Tongue (tissue), 2 donors: ENCODE data around the gene REEP3. TPM values are rescaled to one million over a fixed set of nuclear protein-coding genes. Genes with fewer than 3 reads are reported as not detected.
"Not testable (repeated sequence)": the region's sequence is repeated elsewhere in the genome, so short reads cannot be mapped to it uniquely, and the experiment has no call there.

Experiments
- DNase-seq: peaks from one replicate; pipeline ENCODE4 v3.0.0-alpha.2; 2015
- total RNA-seq: library from RNA; depleted of rRNA; stranded (reverse); fragments of >200 nt; gene quantifications from one replicate; pipeline ENCODE4 v1.2.3, GENCODE V29; 2014

REEP3 gene
- 35.7 TPM for total RNA-seq

DNA sequence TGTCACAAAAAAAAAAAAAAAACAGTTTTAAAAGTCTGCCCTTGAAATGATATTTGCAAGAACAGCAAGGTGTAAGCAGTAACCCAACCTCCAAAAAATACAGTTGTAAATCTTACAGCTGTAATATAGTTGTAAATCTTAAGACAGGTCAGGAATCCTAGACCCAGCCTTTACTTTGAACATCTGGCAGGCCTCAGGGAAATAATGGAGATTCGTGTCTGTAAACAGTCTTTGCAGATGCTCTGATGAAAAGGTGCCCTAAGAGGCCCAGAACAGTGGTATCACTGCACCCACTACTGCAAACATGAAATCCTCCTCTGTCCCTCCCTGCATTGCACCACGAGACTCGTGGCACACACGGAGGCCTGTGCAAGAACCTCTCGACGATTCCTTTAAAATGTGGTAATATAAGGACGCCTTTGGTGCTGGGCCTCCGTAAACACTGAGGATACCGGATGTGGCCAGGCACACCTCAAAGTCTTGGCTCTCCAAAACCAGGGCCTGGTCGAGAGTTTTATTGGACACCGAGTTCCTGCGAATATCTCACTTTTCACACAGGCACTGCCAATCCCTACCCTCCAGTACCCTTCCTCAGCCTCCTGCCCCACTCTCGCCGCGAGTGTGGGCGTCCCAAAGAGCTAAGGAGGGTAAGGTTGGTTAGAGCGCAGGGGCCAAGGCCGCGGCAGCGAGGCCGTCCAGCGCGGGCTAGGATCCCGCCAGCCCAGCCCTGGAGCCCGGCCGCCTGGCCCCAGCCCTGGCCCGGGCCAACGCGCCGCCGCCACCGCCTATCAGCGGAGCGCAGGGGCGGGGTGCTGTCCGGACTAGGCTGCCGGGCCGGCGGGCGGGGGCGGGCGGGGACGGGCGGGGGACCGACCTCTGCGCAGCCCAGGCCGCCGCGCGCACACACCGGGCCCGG lies at the start of gene REEP3:
TSS of gene REEP3 (plus strand) at position 902 of the 916 bp plus-strand sequence. CDS start 145 bp downstream, outside the sequence.
- no peak for DNase-seq

DNA sequence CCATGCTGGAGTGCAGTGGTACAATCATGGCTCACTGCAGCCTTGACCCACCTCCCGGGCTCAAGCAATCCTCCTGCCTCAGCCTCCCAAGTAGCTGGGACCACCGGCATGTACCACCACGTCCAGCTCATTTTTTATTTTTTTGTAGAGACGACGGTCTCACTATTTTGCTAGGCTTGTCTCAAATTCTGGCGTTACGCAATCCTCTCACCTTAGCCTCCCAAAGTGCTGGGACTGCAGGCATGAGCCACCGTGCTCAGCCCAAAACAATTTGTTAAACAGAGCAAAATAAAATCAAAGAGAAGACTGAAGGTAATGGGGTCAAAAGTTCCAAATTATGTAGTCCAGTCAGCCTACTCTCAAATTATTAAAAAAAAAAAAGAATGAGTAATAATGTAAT lies 46.7 kb upstream of the REEP3 start:
- DNase-seq: no peak

GRCh38 chr10:63477927-63478326 lies 43.3 kb upstream of the REEP3 start:
- no peak for DNase-seq

- no peak for DNase-seq
Measured at GRCh38 chr10:63478564-63478963, 42.6 kb upstream of the REEP3 start.

- no peak for DNase-seq
Measured at GRCh38 chr10:63480237-63480636, 41.0 kb upstream of the REEP3 start.

- DNase-seq: peak; percentile 27
Measured at GRCh38 chr10:63481815-63482421, 39.3 kb upstream of the REEP3 start.

DNA sequence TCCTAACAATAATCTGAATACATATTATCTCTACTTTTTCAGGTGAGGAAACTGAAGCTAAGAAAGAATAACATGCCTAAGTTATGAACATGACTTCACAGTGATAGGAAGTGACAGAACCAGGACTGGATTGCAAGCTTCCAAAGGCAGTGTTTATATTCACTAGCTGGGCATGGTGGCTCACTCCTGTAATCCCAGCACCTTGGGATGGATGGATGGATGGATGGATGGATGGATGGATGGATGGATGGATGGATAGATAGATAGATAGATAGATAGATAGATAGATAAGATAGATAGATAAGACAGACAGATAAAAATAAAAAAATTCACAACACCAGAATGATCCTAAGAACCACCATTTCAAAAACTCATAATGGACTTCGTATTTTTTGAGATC lies 37.2 kb upstream of the REEP3 start:
- no peak for DNase-seq

GRCh38 chr10:63487990-63488389 lies 33.2 kb upstream of the REEP3 start:
- no peak for DNase-seq

DNA sequence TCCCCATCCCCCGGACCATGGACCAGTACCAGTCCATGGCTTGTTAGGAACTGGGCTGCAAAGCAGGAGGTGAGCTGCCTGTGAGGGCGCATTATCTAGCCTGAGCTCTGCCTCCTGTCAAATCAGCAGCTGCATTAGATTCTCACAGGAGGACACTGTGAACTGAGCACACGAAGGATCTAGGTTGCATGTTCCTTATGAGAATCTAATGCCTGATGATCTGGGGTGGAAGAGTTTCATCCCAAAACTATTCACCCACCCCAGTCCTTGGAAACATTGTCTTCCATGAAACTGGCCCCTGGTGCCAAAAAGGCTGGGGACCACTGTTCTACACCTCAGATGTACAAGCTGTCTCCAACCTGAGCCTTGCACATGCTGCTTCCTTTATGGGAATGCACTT lies 31.4 kb upstream of the REEP3 start:
- no peak for DNase-seq

GRCh38 chr10:63491588-63492316 lies 29.4 kb upstream of the REEP3 start:
- DNase-seq: peak; percentile 88

DNA sequence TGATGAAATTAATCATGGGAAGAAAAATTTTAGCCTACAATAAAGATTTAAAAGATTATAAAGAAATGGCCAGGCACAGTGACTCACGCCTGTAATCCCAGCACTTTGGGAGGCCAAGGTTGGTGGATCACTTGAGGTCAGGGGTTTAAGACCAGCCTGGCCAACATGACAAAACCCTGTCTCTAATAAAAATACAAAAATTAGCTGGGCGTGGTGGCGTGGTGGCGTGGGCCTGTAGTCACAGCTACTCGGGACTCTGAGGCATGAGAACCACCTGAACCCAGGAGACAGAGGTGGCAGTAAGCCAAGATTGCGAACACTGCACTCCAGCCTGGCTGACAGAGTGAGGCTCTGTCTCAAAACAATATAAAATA lies 28.9 kb upstream of the REEP3 start:
- not testable (repeated sequence) for DNase-seq

DNA sequence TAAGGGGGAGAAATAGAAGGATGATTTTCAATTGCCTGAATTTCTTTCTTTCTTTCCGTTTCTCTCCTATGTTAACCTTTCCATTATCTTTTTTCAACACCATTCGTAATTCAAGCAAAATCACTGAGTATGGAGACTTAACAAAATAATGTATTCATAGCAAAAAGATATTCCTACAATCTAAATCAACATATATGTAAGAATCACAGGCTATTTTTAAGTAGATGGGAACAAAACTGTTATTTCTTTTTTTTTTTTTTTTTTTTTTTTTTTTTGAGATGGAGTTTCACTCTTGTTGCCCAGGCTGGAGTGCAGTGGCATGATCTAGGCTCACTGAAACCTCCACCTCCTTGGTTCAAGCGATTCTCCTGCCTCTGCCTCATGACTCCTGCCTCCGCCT lies 28.2 kb upstream of the REEP3 start:
- DNase-seq: no peak

DNA sequence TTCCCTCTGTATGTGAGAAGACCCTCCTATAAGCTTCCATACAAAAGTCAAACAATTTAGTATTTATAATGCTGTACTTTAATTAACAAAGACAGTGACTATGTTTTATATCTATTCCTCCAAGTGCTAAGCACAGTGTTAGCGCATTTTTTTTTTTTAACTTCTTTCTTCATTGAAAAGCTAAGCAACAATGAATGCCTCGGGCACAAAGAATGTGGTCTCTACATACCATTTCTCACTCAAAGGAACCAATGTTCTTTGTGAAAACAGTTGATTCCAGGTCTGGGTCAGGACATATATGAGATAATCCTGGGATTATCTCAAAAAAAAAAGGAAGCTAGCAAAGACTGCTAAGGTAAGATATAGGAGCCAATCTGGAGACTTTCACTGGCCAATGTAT lies 26.2 kb upstream of the REEP3 start:
- DNase-seq: no peak

GRCh38 chr10:63496561-63496960 lies 24.6 kb upstream of the REEP3 start:
- no peak for DNase-seq

- no peak for DNase-seq
Measured at GRCh38 chr10:63497321-63497720, 23.9 kb upstream of the REEP3 start.

GRCh38 chr10:63498665-63499064 lies 22.5 kb upstream of the REEP3 start:
- DNase-seq: no peak

DNA sequence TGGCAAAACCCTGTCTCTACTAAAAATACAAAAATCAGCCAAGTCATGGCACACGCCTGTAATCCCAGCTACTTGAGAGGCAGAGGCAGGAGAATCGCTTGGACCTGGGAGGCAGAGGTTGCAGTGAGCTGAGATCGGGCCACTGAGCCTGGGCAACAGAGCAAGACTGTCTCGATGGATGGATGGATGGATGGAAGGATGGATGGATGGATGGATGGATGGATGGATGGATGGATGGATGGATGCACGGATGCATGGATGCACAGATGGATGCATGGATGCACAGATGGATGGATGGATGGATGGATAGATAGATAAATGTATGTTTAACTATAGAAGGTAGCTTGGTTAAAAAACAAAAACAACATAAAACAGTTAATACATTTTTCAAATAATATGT lies 20.6 kb upstream of the REEP3 start:
- not testable (repeated sequence) for DNase-seq

GRCh38 chr10:63501954-63502353 lies 19.2 kb upstream of the REEP3 start:
- DNase-seq: no peak

DNA sequence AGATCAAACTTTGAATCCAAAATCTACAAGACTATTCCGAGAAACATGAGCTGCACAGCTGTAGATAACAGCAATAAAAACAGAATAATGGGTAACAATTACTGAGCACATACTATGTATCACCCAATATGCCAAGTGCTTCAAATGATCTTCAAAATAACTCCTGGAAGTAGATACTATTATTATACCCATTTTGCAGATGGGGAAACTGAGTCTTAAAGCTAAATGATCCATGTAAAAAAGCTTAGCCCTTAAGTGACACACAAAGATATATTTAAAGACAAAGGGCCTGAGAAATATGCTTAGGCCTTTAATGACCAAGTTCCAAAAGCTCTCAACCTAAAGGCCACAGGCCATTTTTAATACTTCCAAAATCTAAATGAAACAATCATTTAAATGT lies 18.4 kb upstream of the REEP3 start:
- DNase-seq: no peak

DNA sequence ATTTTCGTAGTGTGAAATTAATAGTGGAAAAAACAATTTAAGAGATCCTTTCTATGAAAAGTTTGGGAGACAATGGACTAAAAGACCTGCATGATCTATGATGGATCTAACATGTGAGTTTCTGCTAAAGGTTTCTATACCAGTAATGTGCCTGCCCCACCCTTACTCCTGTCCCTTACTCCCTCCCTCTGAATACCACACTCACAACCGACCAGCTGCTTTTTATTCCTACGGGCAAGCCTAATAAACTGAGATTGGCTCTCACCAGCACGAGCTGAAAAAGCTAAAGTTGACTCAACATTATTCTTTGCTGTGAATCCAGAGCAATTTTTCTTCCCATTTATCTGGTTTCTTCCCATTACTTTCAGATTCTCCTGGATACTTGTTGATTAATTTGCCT lies 17.8 kb upstream of the REEP3 start:
- DNase-seq: no peak

DNA sequence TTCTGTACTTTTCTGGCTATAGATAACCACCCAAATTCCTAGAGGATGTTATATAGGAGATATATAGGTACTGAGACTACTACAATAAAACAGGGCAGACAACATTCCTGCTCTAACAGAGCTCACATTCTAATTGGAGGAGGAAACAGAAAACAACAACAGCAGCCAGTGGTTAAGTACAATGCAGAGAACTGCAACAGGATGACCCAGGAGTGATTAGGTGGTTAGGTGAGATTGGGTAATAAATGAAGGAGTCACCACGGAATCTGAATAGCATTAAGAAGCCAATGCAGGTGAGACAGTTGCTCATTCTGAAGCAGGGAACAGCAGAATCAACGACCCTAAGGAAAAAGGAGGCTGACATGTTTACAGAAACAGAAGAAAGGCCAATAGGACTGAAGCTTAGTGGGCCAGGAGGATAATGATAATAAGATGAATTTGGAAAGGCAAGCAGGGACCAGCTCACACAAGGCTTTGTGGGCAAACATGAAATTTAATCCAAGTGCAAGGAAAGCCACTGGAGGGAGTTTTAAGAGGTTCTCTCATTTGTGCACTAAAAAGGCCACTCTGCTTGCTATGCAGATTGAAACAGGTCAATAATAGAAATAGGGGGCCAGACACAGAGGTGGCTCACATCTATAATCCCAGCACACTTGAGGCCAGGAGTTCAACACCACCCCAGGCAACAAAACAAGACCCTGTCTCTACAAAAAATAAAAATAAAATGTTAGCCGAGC lies 16.9 kb upstream of the REEP3 start:
- no peak for DNase-seq

DNA sequence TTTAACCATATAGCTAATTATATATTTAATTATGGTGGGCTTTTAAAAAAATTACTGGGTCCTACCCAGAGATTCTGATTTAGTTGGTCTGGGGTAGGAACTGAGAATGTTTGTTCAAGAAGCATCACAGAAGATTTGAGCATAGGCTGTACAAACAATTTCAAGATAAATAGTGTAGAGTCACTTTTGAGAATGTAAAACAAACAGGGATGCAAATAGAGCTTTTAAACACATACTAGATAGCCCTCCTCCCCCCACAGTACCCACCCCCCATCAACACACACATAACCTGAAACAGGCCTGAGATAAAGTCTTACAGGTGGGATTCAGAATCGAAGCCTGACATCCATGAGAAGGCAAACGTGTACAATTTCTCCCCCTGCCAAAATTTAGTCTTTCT lies 15.6 kb upstream of the REEP3 start:
- no peak for DNase-seq
